Measurements from ENCODE around the gene QSOX2.

DNA sequence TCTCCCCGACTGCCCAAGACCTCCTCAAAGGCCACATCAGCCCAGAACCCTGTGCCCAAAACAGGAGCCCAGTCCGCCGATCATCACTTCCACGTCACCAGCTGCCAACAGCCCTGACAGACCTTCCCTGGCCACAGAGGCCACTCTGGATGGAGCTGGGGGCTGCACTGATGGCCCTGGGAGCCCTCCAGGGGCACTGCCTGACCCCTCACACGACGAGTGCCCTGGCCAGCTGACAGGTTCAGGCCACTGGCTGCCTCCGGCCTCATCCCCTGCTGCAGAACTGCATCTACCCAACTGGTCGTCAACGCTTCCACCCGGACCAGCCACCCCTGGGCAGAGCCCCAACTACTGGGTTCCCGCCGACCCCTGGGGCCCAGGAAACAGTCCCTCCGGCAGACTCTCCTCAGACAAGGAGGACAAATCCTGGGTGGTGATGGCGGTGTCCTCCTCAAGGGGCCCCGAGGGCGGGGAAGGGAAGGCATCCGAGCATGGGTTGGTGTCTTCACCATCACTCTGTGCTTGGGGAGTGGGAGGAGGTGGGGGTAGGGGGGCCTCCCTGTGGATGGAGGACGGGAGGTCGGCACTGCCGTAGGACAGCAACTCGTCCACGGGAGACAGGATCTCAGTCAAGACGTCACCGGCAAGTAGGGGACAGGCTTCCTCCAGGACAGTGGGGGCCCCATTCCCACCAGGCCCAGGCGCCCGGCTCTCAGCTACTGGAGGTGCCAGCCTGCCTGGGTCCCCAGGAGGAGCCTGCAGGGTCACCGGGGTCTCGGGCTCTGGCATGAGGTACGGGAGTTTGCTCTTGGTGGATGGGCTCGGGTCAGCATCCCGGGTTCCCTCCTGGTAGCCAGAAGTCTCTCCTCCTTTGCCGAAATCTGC lies 7.9 kb upstream of the QSOX2 start:
- TF ChIP-seq POLR2A (IDR thresholded peaks at IDR 0.05; ENCODE audit: low read depth, low read length) (no peak), TAF1 (IDR thresholded peaks at IDR 0.05; ENCODE audit: borderline replicate concordance, low read depth, low read length) (no peak), POLR2AphosphoS5 (IDR thresholded peaks at IDR 0.05; ENCODE audit: low read depth, low read length) (no peak)
